GM10248 (cell line): ENCODE data around the gene SUGT1.
"Not testable (repeated sequence)": the region's sequence is repeated elsewhere in the genome, so short reads cannot be mapped to it uniquely, and the experiment has no call there.

Source experiments
- CTCF ChIA-PET: fragments of 300-600 bp; sonication (Branson Sonifier 250); formaldehyde crosslinking; extraction: SDS; loops from one replicate; lab custom pipeline; 2021; ENCODE audit warnings: antibody characterized with exemption; lab: Yijun Ruan, JAX
- POLR2A ChIA-PET: fragments of 350-650 bp; sonication (Branson Sonifier 250); formaldehyde crosslinking; extraction: SDS; loops from one replicate; lab custom pipeline; 2020; ENCODE audit warnings: antibody characterized with exemption; lab: Yijun Ruan, JAX
- DNase-seq: peaks from one replicate; pipeline ENCODE4 v3.0.0; 2012; ENCODE audit errors: extremely low spot score
- TF ChIP-seq, protein P1 (sequence below): IDR thresholded peaks from 2 replicates; pipeline ENCODE4 v1.5.1; 2012; ENCODE audit warnings: mild to moderate bottlenecking, low read depth; ENCODE audit errors: extremely low read depth, missing control alignments, control extremely low read depth

Gene SUGT1

GRCh38 chr13:52615812-52616211 lies 36.8 kb upstream of the SUGT1 start:
- ChIA-PET POLR2A (no interaction called here), CTCF (interaction anchor here (2.1 to 3.0 kb wide), 4 partner anchors 8 to 352 kb away, joined by 8 to 13 read pairs (median 12); partner anchors contain the start of gene SUGT1)
- DNase-seq = no peak
- TF ChIP-seq, protein P1, sequence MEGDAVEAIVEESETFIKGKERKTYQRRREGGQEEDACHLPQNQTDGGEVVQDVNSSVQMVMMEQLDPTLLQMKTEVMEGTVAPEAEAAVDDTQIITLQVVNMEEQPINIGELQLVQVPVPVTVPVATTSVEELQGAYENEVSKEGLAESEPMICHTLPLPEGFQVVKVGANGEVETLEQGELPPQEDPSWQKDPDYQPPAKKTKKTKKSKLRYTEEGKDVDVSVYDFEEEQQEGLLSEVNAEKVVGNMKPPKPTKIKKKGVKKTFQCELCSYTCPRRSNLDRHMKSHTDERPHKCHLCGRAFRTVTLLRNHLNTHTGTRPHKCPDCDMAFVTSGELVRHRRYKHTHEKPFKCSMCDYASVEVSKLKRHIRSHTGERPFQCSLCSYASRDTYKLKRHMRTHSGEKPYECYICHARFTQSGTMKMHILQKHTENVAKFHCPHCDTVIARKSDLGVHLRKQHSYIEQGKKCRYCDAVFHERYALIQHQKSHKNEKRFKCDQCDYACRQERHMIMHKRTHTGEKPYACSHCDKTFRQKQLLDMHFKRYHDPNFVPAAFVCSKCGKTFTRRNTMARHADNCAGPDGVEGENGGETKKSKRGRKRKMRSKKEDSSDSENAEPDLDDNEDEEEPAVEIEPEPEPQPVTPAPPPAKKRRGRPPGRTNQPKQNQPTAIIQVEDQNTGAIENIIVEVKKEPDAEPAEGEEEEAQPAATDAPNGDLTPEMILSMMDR = no peak

- CTCF ChIA-PET = interaction anchor here (1.2 to 3.0 kb wide), 9 partner anchors 10 to 351 kb away, joined by 3 to 13 read pairs (median 6); partner anchors contain the start of gene SUGT1
- peak; percentile 86 for DNase-seq
- POLR2A ChIA-PET = interaction anchor here (0.6 to 1.7 kb wide), 2 partner anchors 35 to 555 kb away, joined by 5 to 6 read pairs; partner anchors contain the start of gene SUGT1
- TF ChIP-seq, protein P1 = no peak
Measured at GRCh38 chr13:52617070-52618060, 35.3 kb upstream of the SUGT1 start.

GRCh38 chr13:52631083-52631690 lies 21.4 kb upstream of the SUGT1 start:
- POLR2A ChIA-PET, DNase-seq: not testable (repeated sequence)
- CTCF ChIA-PET = interaction anchor here (1.4 kb wide), 1 partner anchor 337 kb away, joined by 4 read pairs; no protein-coding TSS in a partner anchor

DNA sequence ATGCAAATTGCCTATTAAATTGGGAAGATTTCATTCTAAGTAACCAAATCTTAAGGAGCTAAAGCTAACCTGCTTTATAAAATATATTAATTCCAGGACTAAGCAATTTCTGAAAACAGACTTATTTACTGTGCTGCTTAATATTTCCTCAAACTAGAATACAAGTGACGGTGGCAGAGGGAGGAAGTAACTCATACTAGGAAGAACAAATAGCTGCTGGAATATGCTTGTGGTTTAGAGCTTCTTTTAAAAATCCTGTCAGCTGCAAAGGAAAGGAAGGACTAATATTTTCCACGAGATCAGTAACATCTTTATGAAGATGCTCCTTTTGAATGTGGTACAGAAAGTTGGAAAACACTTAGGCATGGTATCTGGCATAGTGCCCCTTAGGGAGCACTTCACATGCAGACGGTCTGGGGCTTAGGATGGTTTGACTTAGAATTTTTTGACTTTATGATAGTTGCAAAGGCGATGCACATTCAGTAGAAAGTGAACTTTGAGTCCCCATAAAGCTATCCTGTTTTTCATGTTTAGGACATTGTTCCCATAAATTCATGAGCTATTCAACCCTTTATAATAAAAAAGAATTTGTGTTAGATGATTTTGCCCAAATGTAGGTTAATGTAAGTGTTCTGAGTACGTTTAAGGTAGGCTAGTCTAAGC lies 13.8 kb upstream of the SUGT1 start:
- DNase-seq = no peak
- CTCF ChIA-PET = interaction anchor here (0.8 to 1.8 kb wide), 7 partner anchors 13 to 329 kb away, joined by 3 to 10 read pairs (median 3); partner anchors contain the start of genes SUGT1 and VPS36
- TF ChIP-seq, protein P1 = no peak
- POLR2A ChIA-PET = no interaction called here

DNA sequence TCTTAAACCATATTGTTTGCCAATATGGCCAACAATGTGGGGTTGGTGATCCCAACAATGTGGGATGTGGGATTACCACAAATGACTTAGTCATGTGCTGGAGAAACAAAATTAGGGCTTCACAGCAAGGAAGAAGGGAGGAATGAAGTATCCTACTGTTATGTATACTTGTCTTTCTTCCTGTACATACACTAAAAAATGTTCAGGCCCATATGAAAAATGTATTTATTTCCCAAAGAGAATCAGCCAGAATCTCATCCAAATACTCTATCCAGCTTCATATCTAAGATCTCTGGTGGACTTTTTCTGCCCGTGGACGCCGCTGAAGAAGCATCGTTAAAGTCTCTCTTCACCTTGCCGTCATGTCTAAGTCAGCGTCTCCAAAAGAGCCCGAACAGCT lies 10.5 kb upstream of the SUGT1 start, which contains the start of gene HNRNPA1L2:
TSS of gene HNRNPA1L2 (plus strand) at position 301 of the 400 bp plus-strand sequence. CDS start at position 363, 62 bp downstream.
- POLR2A ChIA-PET = no interaction called here
- CTCF ChIA-PET = interaction anchor here (0.9 kb wide), 1 partner anchor 10 kb away, joined by 4 read pairs; the partner anchor contains the start of gene SUGT1
- TF ChIP-seq, protein P1 = no peak
- DNase-seq = no peak

DNA sequence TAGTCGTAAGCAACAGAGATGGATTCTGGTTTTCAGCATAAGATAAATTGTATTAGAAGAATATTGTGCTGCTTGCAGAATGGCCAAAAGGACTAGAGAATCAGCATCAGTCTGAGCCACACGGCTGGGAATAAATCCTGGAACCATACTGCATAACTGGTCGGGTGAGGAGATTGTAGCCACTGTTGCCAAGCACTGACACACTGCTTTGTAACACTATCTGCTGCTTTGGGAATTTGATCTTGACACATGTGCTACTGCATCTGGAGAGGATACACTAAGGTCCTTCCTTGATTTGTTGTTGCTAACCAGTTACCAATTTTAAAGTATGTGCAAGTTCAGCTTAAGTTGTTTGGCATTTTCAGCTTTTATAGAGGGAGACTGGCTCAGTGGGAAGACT lies 8.5 kb upstream of the SUGT1 start:
- DNase-seq = no peak
- CTCF ChIA-PET = interaction anchor here (1.0 to 1.6 kb wide), 2 partner anchors 10 to 35 kb away, joined by 3 to 6 read pairs; partner anchors contain the start of gene SUGT1
- POLR2A ChIA-PET = no interaction called here
- TF ChIP-seq, protein P1 = no peak
